HepG2 (cell line): ENCODE measurements around the gene FALEC.

ENCODE experiments used
- ARNT ChIP-seq: fragments of 450-650 bp; IDR thresholded peaks from 2 replicates; pipeline ENCODE4 v1.6.1; 2017
- CBFB ChIP-seq: sonication (generic); formaldehyde crosslinking; IDR thresholded peaks from 2 replicates; pipeline ENCODE4 v1.4.0; 2020; ENCODE audit warnings: missing genetic modification reagents
- CBX2 ChIP-seq, 2 experiments: fragments of 200-600 bp in 1 of 2; sonication (generic); formaldehyde crosslinking in 1 of 2; IDR thresholded peaks; 2 replicates each; pipeline versions ENCODE4 v1.7.0 to v1.8.1; 2018 to 2022; ENCODE audit warnings: low read depth in 2 of 2, low read length in 1 of 2, mild to moderate bottlenecking in 1 of 2, missing genetic modification reagents in 1 of 2
- FOSL1 ChIP-seq: sonication (generic); formaldehyde crosslinking; IDR thresholded peaks from 2 replicates; pipeline ENCODE4 v1.9.0; 2021; ENCODE audit warnings: missing genetic modification reagents, borderline replicate concordance
- FOXO1 ChIP-seq: sonication (generic); formaldehyde crosslinking; IDR thresholded peaks from 2 replicates; pipeline ENCODE4 v1.4.0; 2020; ENCODE audit warnings: missing genetic modification reagents
- KLF6 ChIP-seq: IDR thresholded peaks from 2 replicates; pipeline ENCODE4 v1.8.0; 2016; ENCODE audit warnings: missing biosample characterization, missing genetic modification reagents
- MAX ChIP-seq: IDR thresholded peaks from 2 replicates; pipeline ENCODE4 v1.6.1; 2012; ENCODE audit warnings: inconsistent platforms
- MXI1 ChIP-seq: IDR thresholded peaks from 3 replicates; pipeline ENCODE4 v1.6.1; 2012; ENCODE audit warnings: low read depth, low read length, inconsistent platforms, borderline replicate concordance
- RNF2 ChIP-seq: fragments of 450-650 bp; conservative IDR thresholded peaks from 2 replicates; pipeline ENCODE4 v1.6.1; 2016; ENCODE audit warnings: low read depth
- SRF ChIP-seq: IDR thresholded peaks from 2 replicates; pipeline ENCODE4 v1.6.1; 2011; ENCODE audit warnings: mild to moderate bottlenecking, low read depth, low read length, moderate library complexity
- ZBTB34 ChIP-seq: sonication (generic); formaldehyde crosslinking; IDR thresholded peaks from 2 replicates; pipeline ENCODE4 v1.8.0; 2022; ENCODE audit warnings: mild to moderate bottlenecking, missing genetic modification reagents
- ZBTB7B ChIP-seq: sonication (generic); formaldehyde crosslinking; IDR thresholded peaks from 2 replicates; pipeline ENCODE4 v1.4.0; 2020; ENCODE audit warnings: missing genetic modification reagents
- TF ChIP-seq, protein P1 (sequence below): sonication (generic); formaldehyde crosslinking; IDR thresholded peaks from 2 replicates; pipeline ENCODE4 v1.5.0; 2020; ENCODE audit warnings: mild to moderate bottlenecking, missing genetic modification reagents, moderate library complexity

GRCh38 chr1:150558761-150559655 lies 43.5 kb downstream of the FALEC start:
- TF ChIP-seq MAX = no peak
- TF ChIP-seq ZBTB7B (CRISPR knock-in tag) = no peak
- TF ChIP-seq, protein P1, sequence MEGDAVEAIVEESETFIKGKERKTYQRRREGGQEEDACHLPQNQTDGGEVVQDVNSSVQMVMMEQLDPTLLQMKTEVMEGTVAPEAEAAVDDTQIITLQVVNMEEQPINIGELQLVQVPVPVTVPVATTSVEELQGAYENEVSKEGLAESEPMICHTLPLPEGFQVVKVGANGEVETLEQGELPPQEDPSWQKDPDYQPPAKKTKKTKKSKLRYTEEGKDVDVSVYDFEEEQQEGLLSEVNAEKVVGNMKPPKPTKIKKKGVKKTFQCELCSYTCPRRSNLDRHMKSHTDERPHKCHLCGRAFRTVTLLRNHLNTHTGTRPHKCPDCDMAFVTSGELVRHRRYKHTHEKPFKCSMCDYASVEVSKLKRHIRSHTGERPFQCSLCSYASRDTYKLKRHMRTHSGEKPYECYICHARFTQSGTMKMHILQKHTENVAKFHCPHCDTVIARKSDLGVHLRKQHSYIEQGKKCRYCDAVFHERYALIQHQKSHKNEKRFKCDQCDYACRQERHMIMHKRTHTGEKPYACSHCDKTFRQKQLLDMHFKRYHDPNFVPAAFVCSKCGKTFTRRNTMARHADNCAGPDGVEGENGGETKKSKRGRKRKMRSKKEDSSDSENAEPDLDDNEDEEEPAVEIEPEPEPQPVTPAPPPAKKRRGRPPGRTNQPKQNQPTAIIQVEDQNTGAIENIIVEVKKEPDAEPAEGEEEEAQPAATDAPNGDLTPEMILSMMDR = no peak
- no peak for TF ChIP-seq MXI1
- TF ChIP-seq RNF2 = no peak
- TF ChIP-seq SRF = no peak
- no peak for TF ChIP-seq CBX2 (IDR thresholded peaks at IDR 0.05; ENCODE audit: low read depth, low read length)
- TF ChIP-seq CBX2 (CRISPR knock-in tag; IDR thresholded peaks at IDR 0.05; ENCODE audit: low read depth) = no peak
- TF ChIP-seq KLF6 (CRISPR knock-in tag) = no peak
- TF ChIP-seq CBFB (CRISPR knock-in tag) = no peak
- no peak for TF ChIP-seq FOSL1 (CRISPR knock-in tag)
- TF ChIP-seq ZBTB34 = no peak
- no peak for TF ChIP-seq ARNT
- TF ChIP-seq FOXO1 (CRISPR knock-in tag) = no peak
